Superior temporal gyrus (tissue), 1 donor: ENCODE data around the gene KRT4.
"Not testable (repeated sequence)": the region's sequence is repeated elsewhere in the genome, so short reads cannot be mapped to it uniquely, and the experiment has no call there.

Source experiments
- DNase-seq: peaks from one replicate; pipeline ENCODE4 v3.0.0-alpha.2; 2016; ENCODE audit errors: extremely low spot score

KRT4 gene

GRCh38 chr12:52813885-52814709 lies at the start of gene KRT4:
KRT4 (minus strand) TSS chr12:52814116; CDS start chr12:52814058, 58 bp downstream.
- DNase-seq = no peak

GRCh38 chr12:52862023-52862422 lies 48.1 kb upstream of the KRT4 start:
- no peak for DNase-seq

GRCh38 chr12:52861511-52861910 lies 47.6 kb upstream of the KRT4 start:
- no peak for DNase-seq

- DNase-seq = no peak
Observed at GRCh38 chr12:52860102-52860823, 46.3 kb upstream of the KRT4 start.

GRCh38 chr12:52857500-52857899 lies 43.6 kb upstream of the KRT4 start:
- no peak for DNase-seq

GRCh38 chr12:52856787-52857186 lies 42.9 kb upstream of the KRT4 start:
- DNase-seq = no peak

GRCh38 chr12:52856077-52856476 lies 42.2 kb upstream of the KRT4 start:
- not testable (repeated sequence) for DNase-seq

- DNase-seq = no peak
Observed at GRCh38 chr12:52851787-52852186, 37.9 kb upstream of the KRT4 start.

GRCh38 chr12:52850681-52851080 lies 36.8 kb upstream of the KRT4 start:
- no peak for DNase-seq

GRCh38 chr12:52849511-52849910 lies 35.6 kb upstream of the KRT4 start:
- no peak for DNase-seq

- no peak for DNase-seq
Observed at GRCh38 chr12:52848661-52849255, 34.8 kb upstream of the KRT4 start, which contains the start of gene KRT78. KRT78 (minus strand) TSS chr12:52848994; CDS start chr12:52848930, 64 bp downstream.

GRCh38 chr12:52847335-52848102 lies 33.6 kb upstream of the KRT4 start:
- DNase-seq = no peak

- no peak for DNase-seq
Observed at GRCh38 chr12:52846356-52846970, 32.5 kb upstream of the KRT4 start.

GRCh38 chr12:52845946-52846345 lies 32.0 kb upstream of the KRT4 start:
- DNase-seq = no peak

- DNase-seq = no peak
Observed at GRCh38 chr12:52844386-52844785, 30.5 kb upstream of the KRT4 start.

GRCh38 chr12:52839436-52840105 lies 25.7 kb upstream of the KRT4 start:
- DNase-seq = no peak

- DNase-seq = no peak
Observed at GRCh38 chr12:52838609-52839435, 24.9 kb upstream of the KRT4 start.

GRCh38 chr12:52837781-52838608 lies 24.1 kb upstream of the KRT4 start:
- no peak for DNase-seq

GRCh38 chr12:52837413-52837741 lies 23.5 kb upstream of the KRT4 start:
- peak; percentile 22 for DNase-seq
